AG08395 (cell line): Measurements from ENCODE around the gene WSB2.
A peak's percentile ranks its signal among the peaks of the same experiment; 100 is the strongest.

ENCODE experiments used
- DNase-seq: peaks from one replicate; pipeline ENCODE4 v3.0.0; 2012; ENCODE audit warnings: mixed read lengths, low spot score

WSB2 gene

GRCh38 chr12:118061873-118062843, 1.2 kb upstream of the WSB2 start:
- peak; percentile 84 for DNase-seq

GRCh38 chr12:118060301-118061010, 523 bp downstream of the WSB2 start:
- peak; percentile 58 for DNase-seq

GRCh38 chr12:118059341-118060191, 1.4 kb downstream of the WSB2 start:
- DNase-seq, result peak; percentile 49

GRCh38 chr12:118058881-118059280, 2.1 kb downstream of the WSB2 start:
- no peak for DNase-seq

- DNase-seq, result no peak
Observed at GRCh38 chr12:118058227-118058626, 2.8 kb downstream of the WSB2 start.

GRCh38 chr12:118055865-118056773, 4.9 kb downstream of the WSB2 start:
- no peak for DNase-seq

- no peak for DNase-seq
Observed at GRCh38 chr12:118055144-118055557, 5.8 kb downstream of the WSB2 start.

GRCh38 chr12:118053071-118053985, 7.7 kb downstream of the WSB2 start:
- no peak for DNase-seq

- peak; percentile 98 for DNase-seq
Observed at GRCh38 chr12:118052324-118053070, 8.5 kb downstream of the WSB2 start.

- no peak for DNase-seq
Observed at GRCh38 chr12:118050972-118051910, 9.7 kb downstream of the WSB2 start.

GRCh38 chr12:118046430-118046829, 14.5 kb downstream of the WSB2 start:
- no peak for DNase-seq

- no peak for DNase-seq
Observed at GRCh38 chr12:118044577-118044976, 16.4 kb downstream of the WSB2 start.

GRCh38 chr12:118044075-118044474, 16.9 kb downstream of the WSB2 start:
- DNase-seq, result no peak

- no peak for DNase-seq
Observed at GRCh38 chr12:118042091-118042490, 18.9 kb downstream of the WSB2 start.

- DNase-seq, result no peak
Observed at GRCh38 chr12:118038137-118038536, 22.8 kb downstream of the WSB2 start.

GRCh38 chr12:118036672-118037411, 24.1 kb downstream of the WSB2 start:
- DNase-seq, result no peak
